Upper lobe of left lung (tissue), 6 donors: ENCODE measurements around the gene ZDHHC8. TPM values are rescaled to one million over a fixed set of nuclear protein-coding genes. Genes with fewer than 3 reads are reported as not detected.

Experiments
- ATAC-seq, 2 donors: fragments of 200-7000 bp; cut with Tn5 transposase; one replicate each; pipeline ENCODE4 v1.9.1; 2022; ENCODE audit warnings: mild to moderate bottlenecking in 2 of 2, moderate library complexity in 2 of 2; ENCODE audit not compliant: low FRiP score in 2 of 2
- DNase-seq, 2 donors: peaks; one replicate each; pipeline ENCODE4 v3.0.0-alpha.2; 2019 to 2020
- H3K27ac ChIP-seq, 4 donors: fragments of 200-600 bp; sonication (generic); one replicate each; pipeline ENCODE4 v1.5.1; 2016 to 2019
- H3K27me3 ChIP-seq, 4 donors: fragments of 200-600 bp; sonication (generic); one replicate each; pipeline ENCODE4 v1.5.1; 2017 to 2019
- H3K36me3 ChIP-seq, 4 donors: fragments of 200-600 bp; sonication (generic); one replicate each; pipeline ENCODE4 v1.5.1; 2016 to 2019
- H3K4me1 ChIP-seq, 4 donors: fragments of 200-600 bp; sonication (generic); one replicate each; pipeline ENCODE4 v1.5.1; 2018 to 2019
- H3K4me3 ChIP-seq, 4 donors: fragments of 200-600 bp; sonication (generic); one replicate each; pipeline ENCODE4 v1.5.1; 2017 to 2019; ENCODE audit warnings: mild to moderate bottlenecking in 2 of 4, moderate library complexity in 1 of 4
- H3K9me3 ChIP-seq, 4 donors: fragments of 200-600 bp; sonication (generic); one replicate each; pipeline ENCODE4 v1.5.1; 2018 to 2019
- EP300 ChIP-seq, 4 donors: sonication (generic); formaldehyde crosslinking; IDR thresholded peaks; one replicate each; pipeline ENCODE4 v1.5.1; 2017; ENCODE audit warnings: antibody characterized with exemption in 4 of 4, control low read depth in 2 of 4
- POLR2A ChIP-seq, 4 donors: fragments of 450-650 bp; IDR thresholded peaks; one replicate each; pipeline ENCODE4 v1.5.1; 2016 to 2017; ENCODE audit warnings: antibody characterized with exemption in 4 of 4, mild to moderate bottlenecking in 2 of 4
- POLR2AphosphoS5 ChIP-seq, 2 donors: sonication (generic); formaldehyde crosslinking; IDR thresholded peaks; one replicate each; pipeline ENCODE4 v1.5.1; 2017; ENCODE audit warnings: antibody characterized with exemption in 2 of 2
- WGBS, 2 donors: methylation state at CpG; one replicate each; pipeline ENCODE4 v1.1.5; 2017 to 2018; 5-methylcytosine and 5-hydroxymethylcytosine counted together
- total RNA-seq, 6 donors: library from RNA; depleted of rRNA in 4 of 6; stranded (reverse); fragments of >200 nt in 4 of 6; gene quantifications; one replicate each; pipeline versions ENCODE4 v1.1.0 to v1.2.1, GENCODE V29; 2016 to 2021
- TF ChIP-seq, protein P1 (sequence below), 6 experiments: fragments of 450-650 bp in 4 of 6; fragments of 200-600 bp in 2 of 6; sonication (generic) in 2 of 6; IDR thresholded peaks; one replicate each; pipeline ENCODE4 v1.5.1; 2016 to 2019; ENCODE audit warnings: antibody characterized with exemption in 6 of 6
- donor health status: DM: no; HTN: no; CAD: no; lungs with moderate emphysema.
- donor health status: DM: no; HTN: yes; CAD: no; lungs with severe emphysema.

Gene ZDHHC8
- total RNA-seq, 6 donors from 2014 or later = 19.5 to 87.1 (median 63.9) TPM

DNA sequence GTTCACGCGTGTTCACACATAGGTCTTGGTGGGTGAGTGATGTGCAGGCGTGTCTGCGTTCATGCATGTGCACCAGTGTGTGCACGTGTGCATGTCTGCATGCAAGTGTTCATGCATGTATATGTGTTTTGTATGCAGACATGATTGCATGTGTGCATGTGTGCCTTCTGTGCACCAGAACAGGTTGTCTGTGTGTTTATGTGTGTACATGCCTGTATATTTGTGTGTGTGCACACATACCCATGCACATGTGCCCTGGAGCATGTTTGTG is 4.9 kb downstream of the ZDHHC8 start:
- H3K4me1 ChIP-seq = peaks cover 41 to 69% (median 51%) of the 10 kb centered on the region in 4 donors
- no peak for ATAC-seq
- DNase-seq = no peak
- H3K4me3 ChIP-seq = no peak overlapping the region
- TF ChIP-seq, protein P1, sequence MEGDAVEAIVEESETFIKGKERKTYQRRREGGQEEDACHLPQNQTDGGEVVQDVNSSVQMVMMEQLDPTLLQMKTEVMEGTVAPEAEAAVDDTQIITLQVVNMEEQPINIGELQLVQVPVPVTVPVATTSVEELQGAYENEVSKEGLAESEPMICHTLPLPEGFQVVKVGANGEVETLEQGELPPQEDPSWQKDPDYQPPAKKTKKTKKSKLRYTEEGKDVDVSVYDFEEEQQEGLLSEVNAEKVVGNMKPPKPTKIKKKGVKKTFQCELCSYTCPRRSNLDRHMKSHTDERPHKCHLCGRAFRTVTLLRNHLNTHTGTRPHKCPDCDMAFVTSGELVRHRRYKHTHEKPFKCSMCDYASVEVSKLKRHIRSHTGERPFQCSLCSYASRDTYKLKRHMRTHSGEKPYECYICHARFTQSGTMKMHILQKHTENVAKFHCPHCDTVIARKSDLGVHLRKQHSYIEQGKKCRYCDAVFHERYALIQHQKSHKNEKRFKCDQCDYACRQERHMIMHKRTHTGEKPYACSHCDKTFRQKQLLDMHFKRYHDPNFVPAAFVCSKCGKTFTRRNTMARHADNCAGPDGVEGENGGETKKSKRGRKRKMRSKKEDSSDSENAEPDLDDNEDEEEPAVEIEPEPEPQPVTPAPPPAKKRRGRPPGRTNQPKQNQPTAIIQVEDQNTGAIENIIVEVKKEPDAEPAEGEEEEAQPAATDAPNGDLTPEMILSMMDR (IDR thresholded peaks at IDR 0.05) = no peak
- TF ChIP-seq POLR2A (IDR thresholded peaks at IDR 0.05) (no peak), POLR2AphosphoS5 (IDR thresholded peaks at IDR 0.05) (no peak), EP300 (IDR thresholded peaks at IDR 0.05) (no peak)
- H3K27me3 ChIP-seq = no peaks in the 10 kb centered on the region
- H3K36me3 ChIP-seq = peaks cover 0 to 23% (median 13%) of the 10 kb centered on the region in 4 donors
- H3K27ac ChIP-seq = no peak overlapping the region
- H3K9me3 ChIP-seq = no peaks in the 10 kb centered on the region
- WGBS, 2 donors = 95% methylated on average over 5 of the region's 5 CpGs

DNA sequence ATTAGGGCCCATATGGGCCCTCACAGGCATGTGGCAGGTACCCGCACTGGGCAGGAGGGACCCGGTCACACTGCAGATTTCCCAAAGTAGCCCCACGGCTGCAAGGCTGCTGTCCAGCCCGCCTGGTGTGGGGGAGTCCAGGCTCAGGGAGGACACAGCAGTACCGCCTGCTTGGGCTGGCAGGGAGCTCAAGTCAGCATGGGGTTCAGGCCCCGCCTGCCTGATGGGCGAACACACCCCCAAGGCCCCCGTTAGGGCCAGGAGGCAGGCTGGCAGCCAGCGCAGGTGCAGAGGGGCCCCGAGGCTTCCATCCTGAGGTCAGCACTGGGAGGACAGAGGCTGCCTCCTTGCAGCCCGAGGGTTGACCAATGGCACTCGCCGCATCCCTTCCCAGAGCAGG is 5.5 kb downstream of the ZDHHC8 start:
- ATAC-seq (no peak), DNase-seq (peak in 1 of 2 donors; percentile 76)
- H3K27me3 ChIP-seq = no peaks in the 10 kb centered on the region
- H3K4me3 ChIP-seq = no peak overlapping the region
- H3K27ac ChIP-seq = no peak overlapping the region
- WGBS, 2 donors = 87 to 90% methylated on average over 3 to 4 of the region's 13 CpGs
- H3K4me1 ChIP-seq = peaks cover 41 to 67% (median 51%) of the 10 kb centered on the region in 4 donors
- peaks cover 0 to 25% (median 14%) of the 10 kb centered on the region in 4 donors for H3K36me3 ChIP-seq
- no peaks in the 10 kb centered on the region for H3K9me3 ChIP-seq
- no peak for TF ChIP-seq EP300 (IDR thresholded peaks at IDR 0.05)

DNA sequence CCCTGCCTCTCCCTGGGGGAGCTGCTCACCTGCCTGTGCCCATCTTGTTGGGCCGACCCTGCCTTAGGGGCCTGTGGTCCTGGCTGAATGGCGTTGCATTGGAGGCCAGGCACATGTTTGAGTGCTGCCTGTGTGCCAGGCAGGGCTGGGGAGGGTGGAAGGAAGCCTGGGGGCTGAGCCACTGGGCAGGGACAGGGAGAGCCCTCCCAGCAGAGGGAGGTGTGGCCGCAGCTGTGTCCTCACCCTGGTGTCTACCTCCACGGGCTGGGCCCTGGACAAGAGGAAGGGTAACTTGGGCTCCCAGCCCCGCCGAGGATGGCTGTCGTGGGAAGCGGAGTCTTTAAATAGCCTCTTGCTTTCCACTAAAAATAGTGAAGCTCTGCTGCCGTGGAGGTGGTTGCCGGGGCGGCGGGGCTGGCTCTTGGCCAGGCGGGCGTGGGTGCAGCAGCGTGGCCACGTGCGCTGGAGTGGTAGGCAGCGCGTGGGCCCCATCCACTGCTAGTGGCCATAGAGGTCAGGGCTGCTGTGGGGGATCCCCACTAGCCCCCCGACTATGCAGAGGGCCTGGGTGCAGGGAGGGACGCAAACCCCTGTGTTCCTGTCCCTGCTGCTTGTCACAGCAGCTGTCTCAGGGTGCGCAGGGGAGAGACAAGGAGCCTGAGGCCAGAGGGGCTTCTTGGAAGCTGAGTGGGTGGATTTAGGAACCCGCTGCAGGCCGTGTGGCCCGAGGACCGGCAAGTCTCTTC is 6.2 kb downstream of the ZDHHC8 start:
- peak in 1 of 2 donors; percentile 87 for DNase-seq
- H3K27ac ChIP-seq = no peak overlapping the region
- no peaks in the 10 kb centered on the region for H3K27me3 ChIP-seq
- no peak for ATAC-seq
- no peaks in the 10 kb centered on the region for H3K9me3 ChIP-seq
- WGBS, 2 donors = 42 to 65% methylated on average over 7 to 26 of the region's 26 CpGs
- TF ChIP-seq POLR2A (IDR thresholded peaks at IDR 0.05) (no peak), EP300 (IDR thresholded peaks at IDR 0.05) (no peak), POLR2AphosphoS5 (IDR thresholded peaks at IDR 0.05) (no peak)
- TF ChIP-seq, protein P1 (IDR thresholded peaks at IDR 0.05) = no peak
- no peak overlapping the region for H3K4me3 ChIP-seq
- peaks cover 0 to 31% (median 16%) of the 10 kb centered on the region in 4 donors for H3K36me3 ChIP-seq
- peaks cover 36 to 60% (median 44%) of the 10 kb centered on the region in 4 donors for H3K4me1 ChIP-seq

DNA sequence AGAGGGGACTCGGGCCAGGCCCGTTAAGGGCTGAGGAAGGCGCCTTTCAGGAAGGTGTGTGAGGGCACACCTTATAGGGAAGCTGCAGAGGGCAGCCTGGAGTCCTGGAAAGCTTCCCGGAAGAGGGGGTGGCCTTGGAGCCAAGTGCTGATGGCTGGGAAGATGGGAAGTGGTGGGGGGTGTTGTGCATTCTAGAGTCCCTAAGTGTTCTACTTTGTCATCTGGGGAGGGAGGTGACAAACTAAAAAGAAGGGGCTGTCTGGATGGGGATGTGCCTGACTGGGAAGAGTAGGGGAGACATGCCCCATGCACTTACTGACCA is 6.8 kb downstream of the ZDHHC8 start:
- peaks cover 0 to 36% (median 18%) of the 10 kb centered on the region in 4 donors for H3K36me3 ChIP-seq
- H3K9me3 ChIP-seq = no peaks in the 10 kb centered on the region
- no peaks in the 10 kb centered on the region for H3K27me3 ChIP-seq
- no peak overlapping the region for H3K4me3 ChIP-seq
- no peak for ATAC-seq
- TF ChIP-seq POLR2A (IDR thresholded peaks at IDR 0.05) (no peak), EP300 (IDR thresholded peaks at IDR 0.05) (no peak), POLR2AphosphoS5 (IDR thresholded peaks at IDR 0.05) (no peak)
- TF ChIP-seq, protein P1 (IDR thresholded peaks at IDR 0.05) = no peak
- DNase-seq = no peak
- H3K4me1 ChIP-seq = peaks cover 31 to 55% (median 39%) of the 10 kb centered on the region in 4 donors
- 34 to 46% methylated on average over 4 of the region's 4 CpGs for WGBS, 2 donors
- H3K27ac ChIP-seq = no peak overlapping the region

DNA sequence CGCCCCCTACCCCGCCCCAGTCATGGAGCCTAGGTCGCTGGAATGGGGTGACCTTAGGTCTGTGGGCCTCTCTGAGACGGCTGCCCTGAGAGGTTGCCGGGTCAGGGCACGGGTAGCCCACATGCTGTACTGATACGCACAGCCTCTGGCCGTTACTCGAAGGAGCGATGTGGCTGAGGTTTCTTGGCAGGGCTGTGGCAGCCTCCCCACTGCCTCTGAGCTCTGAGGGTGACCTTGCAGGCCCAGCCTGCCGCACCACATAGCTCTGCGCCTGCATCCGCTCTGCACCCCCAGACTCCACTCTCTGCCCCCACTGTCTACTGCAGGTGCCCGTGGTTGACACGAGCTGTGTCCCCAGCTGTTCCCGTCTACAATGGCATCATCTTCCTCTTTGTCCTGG is 7.3 kb downstream of the ZDHHC8 start:
- H3K36me3 ChIP-seq = peaks cover 0 to 41% (median 21%) of the 10 kb centered on the region in 4 donors
- H3K27me3 ChIP-seq = no peaks in the 10 kb centered on the region
- no peaks in the 10 kb centered on the region for H3K9me3 ChIP-seq
- H3K4me3 ChIP-seq = no peak overlapping the region
- WGBS, 2 donors = 90 to 96% methylated on average over 6 to 15 of the region's 16 CpGs
- TF ChIP-seq POLR2AphosphoS5 (IDR thresholded peaks at IDR 0.05) = no peak
- no peak for TF ChIP-seq EP300 (IDR thresholded peaks at IDR 0.05)
- TF ChIP-seq, protein P1 (IDR thresholded peaks at IDR 0.05) = no peak
- no peak for TF ChIP-seq POLR2A (IDR thresholded peaks at IDR 0.05)
- no peak for ATAC-seq
- peak in 1 of 2 donors; percentile 71 for DNase-seq
- peaks cover 26 to 50% (median 34%) of the 10 kb centered on the region in 4 donors for H3K4me1 ChIP-seq
- H3K27ac ChIP-seq = no peak overlapping the region
